HG03039 (cell line): ENCODE results near the gene SCTR.

Experiments used
- ATAC-seq: cut with Tn5 transposase; IDR thresholded peaks from one replicate; pipeline ENCODE4 v1.9.1; 2021; ENCODE audit warnings: mild to moderate bottlenecking, moderate library complexity; ENCODE audit not compliant: unreplicated experiment

Gene SCTR

GRCh38 chr2:119431976-119432850 lies 92.1 kb downstream of the SCTR start:
- ATAC-seq = no peak

DNA sequence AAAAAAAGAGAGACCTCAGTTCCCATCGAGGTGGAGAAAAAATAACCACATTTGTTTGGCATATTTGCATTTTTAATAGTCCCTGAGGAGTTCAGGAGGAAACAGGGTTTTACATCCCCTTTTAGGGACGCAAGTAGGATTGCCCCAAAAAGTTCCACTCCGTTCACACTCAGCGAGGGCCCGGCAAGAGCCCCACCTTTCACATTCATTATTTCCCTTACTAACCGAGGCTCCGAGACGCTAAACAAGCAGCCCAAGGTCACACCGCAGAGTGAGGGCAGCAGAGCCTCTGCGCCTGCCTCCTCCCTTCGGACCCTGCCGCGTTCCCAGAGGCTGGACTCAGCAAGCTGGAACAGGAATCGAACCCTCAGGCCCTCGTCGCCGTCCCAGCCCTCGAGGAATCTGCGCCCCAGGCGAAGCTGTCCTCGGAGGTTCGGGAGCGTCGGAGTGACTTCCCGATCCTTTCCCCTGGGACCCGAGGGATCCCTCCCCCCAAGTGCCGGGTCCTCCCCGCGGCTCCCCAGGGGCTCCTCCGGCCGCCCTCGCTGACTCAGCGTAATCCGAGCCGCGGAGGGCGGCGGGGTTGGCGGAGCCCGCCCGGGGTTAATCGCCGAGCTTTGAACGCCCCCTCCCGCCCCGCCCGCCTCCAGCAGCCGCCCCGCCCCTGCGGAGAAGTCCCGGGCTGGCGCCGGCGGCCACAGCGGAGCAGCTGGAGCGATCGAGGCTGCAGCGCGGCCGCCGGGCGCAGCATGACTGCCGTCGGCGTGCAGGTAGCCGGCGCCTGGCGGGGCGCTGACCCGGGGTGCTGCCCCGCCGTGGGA lies 92.9 kb downstream of the SCTR start, which contains the start of gene TMEM37:
Gene TMEM37 (plus strand): TSS at position 700 of the 821 bp plus-strand sequence. CDS start 50 bp downstream, at position 750.
- ATAC-seq = peak; percentile 69

DNA sequence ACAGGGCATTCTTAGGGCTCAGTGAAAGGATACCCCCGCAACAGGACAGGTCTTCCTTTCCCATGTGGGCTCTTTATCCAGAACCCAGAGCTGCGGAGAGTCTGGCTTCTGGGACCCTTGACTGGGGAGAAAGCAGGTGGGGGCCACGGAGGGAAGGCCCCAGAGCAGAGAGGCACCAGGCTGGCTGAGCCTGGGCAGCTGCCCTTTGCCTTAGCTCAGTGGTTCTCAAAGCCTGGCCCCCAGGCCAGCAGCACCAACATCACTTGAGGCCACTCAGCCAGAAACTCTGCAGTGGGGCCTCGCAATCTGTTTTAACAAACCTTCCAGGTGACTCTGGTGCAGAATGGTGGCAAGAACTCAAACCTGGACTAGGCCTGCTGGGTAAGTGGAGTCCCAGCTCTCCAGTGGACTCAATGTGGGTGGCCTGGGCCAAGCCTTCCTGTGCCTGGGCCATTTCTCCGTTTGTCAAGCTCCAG lies 94.2 kb downstream of the SCTR start:
- no peak for ATAC-seq

GRCh38 chr2:119429225-119429981 lies 94.9 kb downstream of the SCTR start:
- no peak for ATAC-seq

- no peak for ATAC-seq
These were observed 95.6 kb downstream of the SCTR start for GRCh38 chr2:119428488-119429224.

DNA sequence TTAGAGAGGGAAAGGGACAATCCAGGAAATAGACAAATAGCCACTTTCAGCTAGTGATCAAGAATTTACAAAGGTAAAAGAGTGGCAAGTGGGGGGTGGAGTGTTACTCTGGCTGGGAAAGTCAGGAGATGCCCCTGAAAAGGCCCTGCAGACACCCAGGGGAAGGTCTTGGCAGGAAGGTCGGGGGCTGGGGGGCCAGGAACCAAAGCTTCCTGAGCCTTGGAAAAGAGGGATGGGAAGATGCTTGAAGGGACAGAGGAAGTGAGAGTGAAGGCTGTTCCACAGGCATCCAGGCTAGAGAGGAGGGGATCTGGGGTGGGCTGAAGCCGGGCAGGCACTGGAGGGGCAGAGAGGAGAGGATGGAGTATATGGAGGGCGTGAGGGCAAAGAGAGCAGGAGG lies 96.5 kb downstream of the SCTR start:
- no peak for ATAC-seq

GRCh38 chr2:119426801-119427395 lies 97.4 kb downstream of the SCTR start:
- ATAC-seq = no peak

DNA sequence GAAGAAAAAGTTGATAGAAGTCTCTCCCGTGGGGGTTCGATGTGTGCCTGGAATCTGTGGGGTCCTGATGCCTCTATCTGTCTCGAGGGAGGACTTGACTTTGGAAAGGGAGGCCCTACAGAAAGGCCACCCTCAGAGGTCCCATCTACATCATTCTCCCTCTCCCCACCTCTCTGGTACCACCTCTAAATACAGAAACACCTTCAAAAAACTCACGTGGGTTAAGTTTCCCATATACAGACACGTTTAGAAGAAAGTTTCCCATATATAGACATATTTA lies 97.9 kb downstream of the SCTR start:
- no peak for ATAC-seq

DNA sequence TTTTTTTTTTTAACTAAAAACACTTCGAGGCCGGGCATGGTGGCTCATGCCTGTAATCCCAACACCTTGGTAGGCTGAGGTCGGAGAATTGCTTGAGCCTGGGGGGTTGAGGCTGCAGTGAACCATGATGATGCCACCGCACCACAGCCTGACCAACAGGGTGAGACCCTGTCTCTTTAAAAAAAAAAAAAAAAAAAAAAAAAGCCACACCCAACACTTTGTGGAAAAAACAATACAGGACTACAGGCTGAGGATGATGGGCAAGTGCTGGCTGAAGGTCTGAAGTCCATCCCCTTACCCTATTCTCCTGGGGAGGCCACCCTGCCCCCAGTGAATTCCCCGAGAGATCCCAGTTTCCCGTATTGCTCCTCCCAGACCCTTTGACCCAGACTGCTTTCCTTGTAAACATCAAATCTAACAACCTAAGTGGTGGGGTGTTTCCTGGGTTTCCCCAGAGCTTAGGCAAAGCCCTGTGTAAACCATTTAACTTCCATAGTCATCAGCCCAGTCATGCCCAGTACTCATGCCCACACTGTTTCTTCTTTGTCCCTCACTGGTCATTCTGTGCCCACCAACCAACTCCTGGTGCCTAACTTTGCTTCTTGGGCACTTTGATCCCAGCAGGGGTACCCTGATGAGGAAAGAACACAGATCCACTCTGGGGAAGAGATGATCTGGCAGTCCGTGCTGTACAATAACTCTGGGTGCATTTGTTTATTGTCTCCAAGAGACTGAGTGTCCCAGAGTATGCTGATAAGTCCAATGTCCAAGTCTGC lies 98.5 kb downstream of the SCTR start:
- ATAC-seq = no peak

DNA sequence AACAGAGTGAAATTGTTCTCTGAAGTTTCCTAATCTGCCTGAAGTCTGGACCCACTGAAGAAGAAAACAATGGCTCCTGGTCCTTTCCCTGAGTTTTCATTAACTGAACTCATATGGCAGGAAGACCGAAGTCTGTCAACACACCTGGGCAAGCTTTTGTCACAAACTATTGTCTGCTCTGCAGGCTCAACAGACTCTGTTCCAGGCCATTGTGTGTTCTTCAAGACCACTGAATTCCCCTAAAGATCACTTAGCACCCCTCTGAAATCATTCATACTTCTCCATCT lies 99.2 kb downstream of the SCTR start:
- ATAC-seq = no peak

- ATAC-seq = no peak
These were observed 99.8 kb downstream of the SCTR start for GRCh38 chr2:119424284-119425118.

- no peak for ATAC-seq
These were observed 100.5 kb downstream of the SCTR start for GRCh38 chr2:119423811-119424210.

DNA sequence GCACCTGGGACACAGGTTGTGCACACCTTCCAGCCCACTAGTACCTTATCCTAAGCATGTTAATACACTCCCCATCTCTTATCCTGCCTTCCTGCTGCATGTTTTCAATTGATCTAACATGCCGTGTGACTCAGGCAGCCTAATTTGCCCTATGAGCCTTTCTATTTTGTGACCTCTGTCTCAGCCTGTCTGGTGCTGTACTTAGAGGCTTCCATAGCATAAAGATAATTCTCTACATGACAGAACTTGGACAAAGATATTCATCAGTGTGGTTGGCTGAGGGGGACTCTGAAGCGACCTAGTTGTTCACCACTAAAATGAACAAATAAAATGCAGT lies 101.2 kb downstream of the SCTR start:
- no peak for ATAC-seq

DNA sequence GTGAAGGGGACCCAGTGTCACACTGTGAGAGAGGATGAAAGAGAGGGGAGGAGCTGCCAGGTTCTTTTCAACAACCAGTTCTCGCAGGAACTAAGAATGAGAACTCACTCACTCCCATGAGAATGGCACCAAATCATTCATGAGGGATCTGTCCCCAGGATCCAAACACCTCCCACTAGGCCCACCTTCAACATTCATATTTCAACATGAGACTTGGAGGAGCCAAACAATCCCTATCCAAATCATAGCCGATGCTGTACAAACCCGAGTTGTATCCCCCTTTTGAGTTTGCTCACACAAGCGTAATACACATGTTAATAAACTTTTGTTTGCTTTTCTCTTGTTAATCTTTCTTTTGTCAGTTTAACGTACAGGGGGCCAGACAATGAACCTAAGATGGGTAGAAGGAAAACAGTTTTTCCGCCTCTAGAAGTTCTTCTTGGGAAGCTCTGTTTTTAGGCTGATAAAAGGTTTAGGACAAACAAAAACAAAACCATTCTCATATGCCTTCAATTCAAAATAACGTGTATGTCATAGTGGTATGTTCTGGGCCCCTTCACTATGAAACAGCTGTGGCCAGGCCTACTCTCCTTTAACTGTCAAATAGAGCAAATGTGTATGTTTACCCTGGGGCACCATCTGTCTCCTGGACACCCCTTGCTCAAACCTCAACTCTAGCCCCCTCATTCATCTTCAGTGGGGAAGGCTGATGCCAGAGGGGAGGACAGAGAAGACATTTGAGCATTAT lies 101.7 kb downstream of the SCTR start:
- no peak for ATAC-seq

- ATAC-seq = no peak
These were observed 102.5 kb downstream of the SCTR start for GRCh38 chr2:119421741-119422140.

- ATAC-seq = no peak
These were observed 103.0 kb downstream of the SCTR start for GRCh38 chr2:119421304-119421703.

DNA sequence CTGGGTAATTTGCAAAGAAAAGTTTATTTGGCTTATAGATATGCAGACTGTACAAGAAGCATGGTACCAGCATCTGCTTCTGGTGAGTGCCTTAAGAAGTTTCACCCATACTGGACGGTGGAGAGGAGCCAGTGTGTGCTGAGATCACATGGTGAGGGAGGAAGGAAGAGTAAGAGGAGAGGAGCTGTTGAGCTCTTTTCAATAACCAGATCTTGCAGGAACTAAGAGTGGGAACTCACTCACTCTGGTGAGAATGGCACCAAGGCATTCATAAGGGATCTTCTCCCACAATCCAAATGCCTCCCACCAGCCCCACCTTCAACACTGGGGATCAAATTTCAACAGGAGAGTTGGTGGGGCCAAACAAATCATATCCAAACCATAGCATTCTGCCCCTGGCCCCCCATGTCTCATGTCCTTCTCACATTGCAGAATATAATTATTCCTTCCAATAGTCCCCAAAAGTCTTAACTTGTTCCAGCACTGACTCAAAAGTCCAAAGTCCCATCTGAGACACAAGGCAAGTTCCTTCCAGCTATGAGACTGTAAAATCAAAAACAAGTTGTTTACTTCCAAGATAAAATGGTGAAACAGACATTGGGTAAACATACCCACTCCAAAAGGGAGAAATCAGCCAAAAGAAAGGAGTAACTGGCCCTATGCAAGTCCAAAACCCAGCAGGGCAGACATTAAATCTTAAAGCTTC lies 104.3 kb downstream of the SCTR start:
- ATAC-seq = no peak

GRCh38 chr2:119419065-119419464 lies 105.2 kb downstream of the SCTR start:
- ATAC-seq = no peak
